Heart left ventricle (tissue), 16 donors: ENCODE data around the gene GADL1. TPM values are rescaled to one million over a fixed set of nuclear protein-coding genes. Genes with fewer than 3 reads are reported as not detected.

Experiments used
- ATAC-seq, 4 donors: fragments of 200-7000 bp; cut with Tn5 transposase; one replicate each; pipeline ENCODE4 v1.9.1; 2020 to 2022; ENCODE audit warnings: moderate library complexity in 4 of 4, mild to moderate bottlenecking in 3 of 4, moderate number of reproducible peaks in 1 of 4
- DNase-seq, 5 donors: peaks; one replicate each; pipeline ENCODE4 v3.0.0-alpha.2; 2020
- H3K27ac ChIP-seq, 12 donors: fragments of 200-600 bp; sonication (generic) in 4 of 12; one replicate each; pipeline versions ENCODE4 v1.5.0 to v1.8.0; 2016 to 2022; ENCODE audit warnings: mild to moderate bottlenecking in 2 of 12
- H3K27me3 ChIP-seq, 9 donors: fragments of 200-600 bp; sonication (generic) in 2 of 9; one replicate each; pipeline versions ENCODE4 v1.5.1 to v1.8.0; 2016 to 2022; ENCODE audit warnings: mild to moderate bottlenecking in 3 of 9
- H3K36me3 ChIP-seq, 9 donors: fragments of 200-600 bp; sonication (generic) in 2 of 9; one replicate each; pipeline versions ENCODE4 v1.5.0 to v1.8.0; 2018 to 2022; ENCODE audit warnings: mild to moderate bottlenecking in 2 of 9
- H3K4me1 ChIP-seq, 12 donors: fragments of 200-600 bp; sonication (generic) in 4 of 12; one replicate each; pipeline versions ENCODE4 v1.5.0 to v1.8.0; 2016 to 2022; ENCODE audit warnings: mild to moderate bottlenecking in 3 of 12
- H3K4me3 ChIP-seq, 12 donors: fragments of 200-600 bp; sonication (generic) in 4 of 12; one replicate each; pipeline versions ENCODE4 v1.5.0 to v1.8.0; 2017 to 2022; ENCODE audit warnings: mild to moderate bottlenecking in 9 of 12, moderate library complexity in 4 of 12
- H3K9me3 ChIP-seq, 12 donors: fragments of 200-600 bp; sonication (generic) in 4 of 12; one replicate each; pipeline versions ENCODE4 v1.5.0 to v1.8.0; 2016 to 2022; ENCODE audit warnings: mild to moderate bottlenecking in 1 of 12
- CTCF ChIP-seq, 12 donors: fragments of 200-600 bp; sonication (generic) in 4 of 12; IDR thresholded peaks; one replicate each; pipeline versions ENCODE4 v1.5.0 to v1.8.0; 2018 to 2022; ENCODE audit warnings: antibody characterized with exemption in 12 of 12, mild to moderate bottlenecking in 5 of 12
- POLR2A ChIP-seq, 2 donors: fragments of 450-650 bp; IDR thresholded peaks; one replicate each; pipeline ENCODE4 v1.6.1; 2017; ENCODE audit warnings: antibody characterized with exemption in 2 of 2, mild to moderate bottlenecking in 2 of 2, moderate library complexity in 2 of 2
- WGBS, 4 donors: extraction: QIAGEN DNeasy Blood & Tissue Kit in 2 of 4; methylation state at CpG; one replicate each; pipeline versions ENCODE4 v1.1.5 to v1.1.7; 2013 to 2018; 5-methylcytosine and 5-hydroxymethylcytosine counted together
- intact Hi-C, 10 donors: fragments of 100-400 bp; cut with DNase I; formaldehyde crosslinking; loops; one replicate each; pipeline versions ENCODE4 v1.11.1 to v1.14.2; 2022
- polyA plus RNA-seq, 2 donors: library from polyadenylated mRNA; stranded (reverse); fragments of 200-250 nt; gene quantifications; one replicate each; pipeline ENCODE4 v1.2.3, GENCODE V29; 2013
- total RNA-seq, 9 donors: library from RNA; depleted of rRNA in 2 of 9; stranded (reverse); fragments of >200 nt in 2 of 9; fragmentation: NEBNext Ultra II Directional in 3 of 9; extraction: Animal tissue kit (Norgen Biotek cat#: 25700) in 3 of 9; gene quantifications; one replicate each; pipeline versions ENCODE4 v1.1.0 to v1.2.4, GENCODE V29; 2016 to 2023
- donor health status: ischemic (EF 13 %, LVEDD 7.1; RV severe dilation, severe dysfunction).
- donor health status: healthy with polysubstance abuse.
- donor health status: DM: no; HTN: yes; CAD: no.
- donor health status: DM: no; HTN: no; CAD: no.
- donor health status: ischemic (EF 25% LVEDD 6.9; RV normal size, moderate dysfunction).
- donor health status: ischemic (EF 25% LVEDD 5.7; RV mildly dilated, moderate dysfunction).
- donor health status: healthy.
- donor health status: DM: yes; HTN: yes; CAD: no.
- donor health status: ischemic (EF 35%, LVEDD 5.7; RV mildly dilated, moderate dysfunction).
- donor health status: nonischemic (EF 11% LVEDD 7.7; RV severe dilation, severe dysfunction).
- donor health status: DM: yes; HTN: yes; CAD: no.
- donor health status: PGD.
- donor health status: ischemic (EF 29% LVEDD 5.4; RV normal size, mild dysfunction).
- donor health status: nonischemic (EF 23%, LVEDD 6.1; RV moderate dilation, normal function).

The GADL1 gene
- total and polyA plus RNA-seq, 11 donors: 0.03 to 0.59 (median 0.18) TPM; not detected in 3

- 83 to 89% (median 86%) methylated on average over 7 of the region's 7 CpGs for WGBS, 4 donors
- H3K9me3 ChIP-seq: no peaks in the 10 kb centered on the region
- H3K4me3 ChIP-seq: no peak overlapping the region
- H3K36me3 ChIP-seq: no peaks in the 10 kb centered on the region
- H3K27me3 ChIP-seq: no peaks in the 10 kb centered on the region
- DNase-seq (no peak), ATAC-seq (no peak)
- TF ChIP-seq CTCF (IDR thresholded peaks at IDR 0.05) (no peak), POLR2A (IDR thresholded peaks at IDR 0.05) (no peak)
- intact Hi-C loops: no loop called here
- H3K4me1 ChIP-seq: peaks cover 0 to 21% (median 0%) of the 10 kb centered on the region in 12 donors
- no peak overlapping the region for H3K27ac ChIP-seq
Observed at GRCh38 chr3:30710017-30710416, 184.4 kb downstream of the GADL1 start.

DNA sequence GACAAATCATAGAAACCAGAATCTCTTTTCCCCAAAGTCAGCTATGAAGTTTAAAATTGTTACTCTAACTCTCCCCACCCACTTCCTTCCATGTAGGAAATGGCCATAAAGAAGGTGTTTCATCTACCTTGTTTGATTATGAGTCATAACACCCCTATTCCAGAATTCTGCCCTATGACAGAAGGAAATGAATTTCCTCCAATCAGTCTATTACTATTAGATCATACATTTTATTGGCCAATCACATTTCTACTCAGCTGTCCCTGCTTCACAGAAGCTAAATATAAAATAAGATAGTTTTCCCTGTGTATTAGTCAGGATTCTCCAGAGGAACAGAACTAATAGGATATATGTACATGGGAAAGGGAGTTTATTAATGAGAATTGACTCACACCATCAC, 186.0 kb downstream of the GADL1 start:
- Histone ChIP-seq H3K9me3 (peaks cover 0 to 2% (median 0%) of the 10 kb centered on the region in 12 donors), H3K4me1 (peaks cover 0 to 24% (median 0%) of the 10 kb centered on the region in 12 donors), H3K4me3 (no peak overlapping the region), H3K27me3 (no peaks in the 10 kb centered on the region), H3K36me3 (no peaks in the 10 kb centered on the region), H3K27ac (no peak overlapping the region)
- intact Hi-C loops: no loop called here
- ATAC-seq (peak in 1 of 4 donors; percentile 28), DNase-seq (no peak)
- no peak for TF ChIP-seq POLR2A (IDR thresholded peaks at IDR 0.05)
- TF ChIP-seq CTCF (IDR thresholded peaks at IDR 0.05): no peak

- ATAC-seq: no peak
Observed at GRCh38 chr3:30707825-30708224, 186.6 kb downstream of the GADL1 start.

More at GRCh38 chr3:30707825-30708224, 186.6 kb downstream of the GADL1 start:
- no peak overlapping the region for H3K27ac ChIP-seq
- WGBS, 4 donors: 97 to 99% (median 97%) methylated on average over 4 of the region's 4 CpGs
- TF ChIP-seq POLR2A (IDR thresholded peaks at IDR 0.05) (no peak), CTCF (IDR thresholded peaks at IDR 0.05) (no peak)
- DNase-seq: no peak
- peaks cover 0 to 18% (median 0%) of the 10 kb centered on the region in 12 donors for H3K4me1 ChIP-seq
- intact Hi-C loops: no loop called here
- H3K4me3 ChIP-seq: no peak overlapping the region
- no peaks in the 10 kb centered on the region for H3K27me3 ChIP-seq
- H3K36me3 ChIP-seq: no peaks in the 10 kb centered on the region
- H3K9me3 ChIP-seq: peaks cover 0 to 8% (median 0%) of the 10 kb centered on the region in 12 donors
